Glutamatergic neuron (in vitro differentiated cells): ENCODE measurements around the gene PRKAR1B. TPM values are rescaled to one million over a fixed set of nuclear protein-coding genes. Genes with fewer than 3 reads are reported as not detected.

ENCODE experiments used
- DNase-seq: peaks from one replicate; pipeline ENCODE4 v3.0.0; 2022
- H3K27ac Mint-ChIP-seq: one replicate; pipeline ENCODE4 v1.8.0; 2020; ENCODE audit warnings: mild to moderate bottlenecking, mixed read lengths, inconsistent platforms; ENCODE audit not compliant: unreplicated experiment
- H3K27me3 Mint-ChIP-seq: one replicate; pipeline ENCODE4 v1.8.0; 2020; ENCODE audit warnings: mild to moderate bottlenecking, moderate library complexity, mixed read lengths, inconsistent platforms; ENCODE audit not compliant: unreplicated experiment
- H3K36me3 Mint-ChIP-seq: one replicate; pipeline ENCODE4 v1.8.0; 2020; ENCODE audit warnings: mild to moderate bottlenecking, mixed read lengths, inconsistent platforms; ENCODE audit not compliant: unreplicated experiment
- H3K4me1 Mint-ChIP-seq: one replicate; pipeline ENCODE4 v1.8.0; 2020; ENCODE audit warnings: mild to moderate bottlenecking, low read depth, mixed read lengths, inconsistent platforms; ENCODE audit not compliant: unreplicated experiment
- H3K4me3 Mint-ChIP-seq: one replicate; pipeline ENCODE4 v1.8.0; 2020; ENCODE audit warnings: mild to moderate bottlenecking, mixed read lengths, inconsistent platforms; ENCODE audit not compliant: unreplicated experiment
- H3K9me3 Mint-ChIP-seq: one replicate; pipeline ENCODE4 v1.8.0; 2020; ENCODE audit warnings: mild to moderate bottlenecking, moderate library complexity, mixed read lengths, inconsistent platforms; ENCODE audit not compliant: unreplicated experiment
- CTCF ChIP-seq: fragments of 200-600 bp; sonication (generic); IDR thresholded peaks from one replicate; pipeline ENCODE4 v1.5.0; 2021; ENCODE audit not compliant: partially characterized antibody, unreplicated experiment
- total RNA-seq: library from RNA; stranded (reverse); fragmentation: NEBNext Ultra II Directional; extraction: Animal tissue kit (Norgen Biotek cat#: 25700); gene quantifications from one replicate; pipeline ENCODE4 v1.2.1, GENCODE V29; 2021; ENCODE audit not compliant: unreplicated experiment

The PRKAR1B gene
- total RNA-seq, 1 donor from 2014 or later, result 12.8 TPM

- Mint-ChIP-seq H3K9me3 (peaks cover 19% of the 10 kb centered on the region), H3K27me3 (peaks cover 23% of the 10 kb centered on the region), H3K4me3 (peak overlapping the region; percentile 63), H3K36me3 (peaks cover 12% of the 10 kb centered on the region), H3K4me1 (peaks cover 18% of the 10 kb centered on the region), H3K27ac (peak overlapping the region; percentile 85)
- TF ChIP-seq CTCF, result no peak
- DNase-seq, result peak; percentile 47
Measured at GRCh38 chr7:749140-749551, 22.1 kb upstream of the PRKAR1B start.

- H3K4me1 Mint-ChIP-seq, result peaks cover 18% of the 10 kb centered on the region
- peaks cover 11% of the 10 kb centered on the region for H3K36me3 Mint-ChIP-seq
- H3K27ac Mint-ChIP-seq, result peak overlapping the region; percentile 70
- TF ChIP-seq CTCF, result no peak
- peak; percentile 10 for DNase-seq
- H3K4me3 Mint-ChIP-seq, result no peak overlapping the region
- H3K9me3 Mint-ChIP-seq, result peaks cover 19% of the 10 kb centered on the region
- peaks cover 23% of the 10 kb centered on the region for H3K27me3 Mint-ChIP-seq
Measured at GRCh38 chr7:748446-748845, 21.4 kb upstream of the PRKAR1B start.

- H3K27ac Mint-ChIP-seq, result no peak overlapping the region
Measured at GRCh38 chr7:747186-747585, 20.1 kb upstream of the PRKAR1B start.

GRCh38 chr7:746155-747061 lies 19.3 kb upstream of the PRKAR1B start:
- peaks cover 18% of the 10 kb centered on the region for H3K9me3 Mint-ChIP-seq
- peaks cover 15% of the 10 kb centered on the region for H3K4me1 Mint-ChIP-seq
- no peak for TF ChIP-seq CTCF
- no peak for DNase-seq
- H3K27ac Mint-ChIP-seq, result no peak overlapping the region
- no peak overlapping the region for H3K4me3 Mint-ChIP-seq
- no peaks in the 10 kb centered on the region for H3K36me3 Mint-ChIP-seq
- peaks cover 21% of the 10 kb centered on the region for H3K27me3 Mint-ChIP-seq

More at GRCh38 chr7:747186-747585, 20.1 kb upstream of the PRKAR1B start:
- DNase-seq, result no peak
- H3K9me3 Mint-ChIP-seq, result peaks cover 19% of the 10 kb centered on the region
- H3K36me3 Mint-ChIP-seq, result no peaks in the 10 kb centered on the region
- H3K4me1 Mint-ChIP-seq, result peaks cover 18% of the 10 kb centered on the region
- TF ChIP-seq CTCF, result no peak
- H3K27me3 Mint-ChIP-seq, result peaks cover 21% of the 10 kb centered on the region
- no peak overlapping the region for H3K4me3 Mint-ChIP-seq
